Testis (tissue), 2 donors: ENCODE data around the gene NR3C1.

ENCODE experiments used
- POLR2A ChIP-seq: fragments of 450-650 bp; IDR thresholded peaks from one replicate; pipeline ENCODE4 v1.6.1; 2017; ENCODE audit warnings: antibody characterized with exemption, mild to moderate bottlenecking, moderate library complexity
- TF ChIP-seq, protein P1 (sequence below), 3 experiments: fragments of 450-650 bp in 2 of 3; fragments of 200-600 bp in 1 of 3; sonication (generic) in 1 of 3; IDR thresholded peaks; one replicate each; pipeline ENCODE4 v1.5.1; 2016 to 2019; ENCODE audit warnings: antibody characterized with exemption in 3 of 3, mild to moderate bottlenecking in 2 of 3, moderate library complexity in 1 of 3

DNA sequence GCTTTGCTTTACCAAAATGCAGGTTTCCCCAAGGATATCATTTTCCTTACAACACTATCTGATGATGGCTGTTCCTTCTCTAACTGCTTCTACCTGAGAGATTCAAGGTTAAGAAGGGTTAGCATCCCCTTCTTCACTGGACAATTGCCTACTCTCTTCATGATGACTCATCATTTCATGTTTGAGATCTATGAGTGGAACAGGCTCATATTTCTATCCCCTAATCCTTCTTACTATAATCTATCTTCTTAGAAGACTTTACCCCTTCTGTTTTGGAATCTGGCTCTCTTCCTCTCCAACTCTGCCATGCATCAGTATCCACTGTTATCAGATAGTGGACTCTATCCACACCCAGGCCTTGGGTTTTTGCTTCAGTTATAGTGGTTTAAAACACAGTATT is 54.3 kb downstream of the NR3C1 start:
- TF ChIP-seq POLR2A = no peak
- TF ChIP-seq, protein P1, sequence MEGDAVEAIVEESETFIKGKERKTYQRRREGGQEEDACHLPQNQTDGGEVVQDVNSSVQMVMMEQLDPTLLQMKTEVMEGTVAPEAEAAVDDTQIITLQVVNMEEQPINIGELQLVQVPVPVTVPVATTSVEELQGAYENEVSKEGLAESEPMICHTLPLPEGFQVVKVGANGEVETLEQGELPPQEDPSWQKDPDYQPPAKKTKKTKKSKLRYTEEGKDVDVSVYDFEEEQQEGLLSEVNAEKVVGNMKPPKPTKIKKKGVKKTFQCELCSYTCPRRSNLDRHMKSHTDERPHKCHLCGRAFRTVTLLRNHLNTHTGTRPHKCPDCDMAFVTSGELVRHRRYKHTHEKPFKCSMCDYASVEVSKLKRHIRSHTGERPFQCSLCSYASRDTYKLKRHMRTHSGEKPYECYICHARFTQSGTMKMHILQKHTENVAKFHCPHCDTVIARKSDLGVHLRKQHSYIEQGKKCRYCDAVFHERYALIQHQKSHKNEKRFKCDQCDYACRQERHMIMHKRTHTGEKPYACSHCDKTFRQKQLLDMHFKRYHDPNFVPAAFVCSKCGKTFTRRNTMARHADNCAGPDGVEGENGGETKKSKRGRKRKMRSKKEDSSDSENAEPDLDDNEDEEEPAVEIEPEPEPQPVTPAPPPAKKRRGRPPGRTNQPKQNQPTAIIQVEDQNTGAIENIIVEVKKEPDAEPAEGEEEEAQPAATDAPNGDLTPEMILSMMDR (IDR thresholded peaks at IDR 0.05) = no peak
